Vagina (tissue), 2 donors: ENCODE data around the gene IREB2.

Experiments
- POLR2A ChIP-seq, 2 donors: fragments of 450-650 bp; IDR thresholded peaks; one replicate each; pipeline ENCODE4 v1.6.1; 2017; ENCODE audit warnings: antibody characterized with exemption in 2 of 2, mild to moderate bottlenecking in 2 of 2, moderate library complexity in 2 of 2
- POLR2AphosphoS5 ChIP-seq, 2 donors: sonication (generic); formaldehyde crosslinking; IDR thresholded peaks; one replicate each; pipeline ENCODE4 v1.9.0; 2017; ENCODE audit warnings: antibody characterized with exemption in 2 of 2, mild to moderate bottlenecking in 2 of 2, low read depth in 1 of 2; ENCODE audit not compliant: insufficient read depth in 1 of 2
- TF ChIP-seq, protein P1 (sequence below), 3 experiments: fragments of 450-650 bp in 2 of 3; fragments of 200-600 bp in 1 of 3; sonication (generic) in 1 of 3; IDR thresholded peaks; one replicate each; pipeline ENCODE4 v1.5.1; 2017 to 2019; ENCODE audit warnings: antibody characterized with exemption in 3 of 3, mild to moderate bottlenecking in 2 of 3, moderate library complexity in 2 of 3

DNA sequence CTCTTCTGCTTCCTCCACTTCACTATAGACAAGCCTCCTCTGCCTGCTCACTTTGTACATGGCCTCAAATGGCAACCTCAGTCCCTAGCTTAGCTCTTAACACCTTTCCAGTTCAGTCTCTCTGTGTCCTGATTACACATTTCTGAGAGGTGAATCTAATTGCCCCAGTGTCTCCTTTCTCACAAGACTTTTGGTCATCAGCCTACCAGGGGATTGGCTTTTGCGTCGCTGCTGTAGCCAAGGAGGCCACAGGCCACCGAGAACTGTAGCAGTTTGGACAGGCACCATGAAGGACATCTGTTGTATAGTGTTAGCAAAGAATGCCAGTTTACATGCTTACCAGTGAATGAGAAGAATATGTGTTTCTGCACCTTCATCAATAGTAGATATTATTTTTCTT, 8.5 kb downstream of the IREB2 start:
- TF ChIP-seq, protein P1, sequence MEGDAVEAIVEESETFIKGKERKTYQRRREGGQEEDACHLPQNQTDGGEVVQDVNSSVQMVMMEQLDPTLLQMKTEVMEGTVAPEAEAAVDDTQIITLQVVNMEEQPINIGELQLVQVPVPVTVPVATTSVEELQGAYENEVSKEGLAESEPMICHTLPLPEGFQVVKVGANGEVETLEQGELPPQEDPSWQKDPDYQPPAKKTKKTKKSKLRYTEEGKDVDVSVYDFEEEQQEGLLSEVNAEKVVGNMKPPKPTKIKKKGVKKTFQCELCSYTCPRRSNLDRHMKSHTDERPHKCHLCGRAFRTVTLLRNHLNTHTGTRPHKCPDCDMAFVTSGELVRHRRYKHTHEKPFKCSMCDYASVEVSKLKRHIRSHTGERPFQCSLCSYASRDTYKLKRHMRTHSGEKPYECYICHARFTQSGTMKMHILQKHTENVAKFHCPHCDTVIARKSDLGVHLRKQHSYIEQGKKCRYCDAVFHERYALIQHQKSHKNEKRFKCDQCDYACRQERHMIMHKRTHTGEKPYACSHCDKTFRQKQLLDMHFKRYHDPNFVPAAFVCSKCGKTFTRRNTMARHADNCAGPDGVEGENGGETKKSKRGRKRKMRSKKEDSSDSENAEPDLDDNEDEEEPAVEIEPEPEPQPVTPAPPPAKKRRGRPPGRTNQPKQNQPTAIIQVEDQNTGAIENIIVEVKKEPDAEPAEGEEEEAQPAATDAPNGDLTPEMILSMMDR (IDR thresholded peaks at IDR 0.05) = no peak
- TF ChIP-seq POLR2A (IDR thresholded peaks at IDR 0.05) (no peak), POLR2AphosphoS5 (IDR thresholded peaks at IDR 0.05; ENCODE audit: insufficient read depth in 1 of 2, low read depth in 1 of 2) (no peak)
